Activated CD4-positive, alpha-beta memory T cell treated with anti-CD3 and anti-CD28 coated beads, Interleukin-2, amount 10 ng/mL, durations not matched to agents 7 days and 5 days (primary cell): Measurements from ENCODE around the gene ZSCAN10. TPM values are rescaled to one million over a fixed set of nuclear protein-coding genes. Genes with fewer than 3 reads are reported as not detected.

Experiments used
- CTCF ChIA-PET: fragments of 350-600 bp; sonication (Branson Sonifier 250); formaldehyde crosslinking; loops from one replicate; lab custom pipeline; 2021; ENCODE audit warnings: antibody characterized with exemption, inconsistent platforms; lab: Charles Lee
- POLR2A ChIA-PET: fragments of 350-600 bp; sonication (Branson Sonifier 250); formaldehyde crosslinking; loops from one replicate; lab custom pipeline; 2021; ENCODE audit warnings: antibody characterized with exemption; lab: Charles Lee
- DNase-seq: peaks from one replicate; pipeline ENCODE4 v3.0.0-alpha.2; 2020
- H3K27ac Mint-ChIP-seq: one replicate; pipeline ENCODE4 v1.8.0; 2021; ENCODE audit warnings: mild to moderate bottlenecking, mixed read lengths
- H3K27me3 Mint-ChIP-seq: one replicate; pipeline ENCODE4 v1.8.0; 2021; ENCODE audit warnings: mixed read lengths
- H3K36me3 Mint-ChIP-seq: one replicate; pipeline ENCODE4 v1.8.0; 2021; ENCODE audit warnings: low read depth, mixed read lengths
- H3K4me1 Mint-ChIP-seq: one replicate; pipeline ENCODE4 v1.8.0; 2021; ENCODE audit warnings: mixed read lengths
- H3K4me3 Mint-ChIP-seq: one replicate; pipeline ENCODE4 v1.8.0; 2021; ENCODE audit warnings: mild to moderate bottlenecking, mixed read lengths
- H3K9me3 Mint-ChIP-seq: one replicate; pipeline ENCODE4 v1.8.0; 2021; ENCODE audit warnings: mixed read lengths
- total RNA-seq, 2 experiments: library from RNA; stranded (reverse); gene quantifications; one replicate each; pipeline ENCODE4 v1.2.3, GENCODE V29; 2021

ZSCAN10 gene
- total RNA-seq, 2 experiments from 2014 or later = 0.15 TPM; not detected in 1

GRCh38 chr16:3065742-3066439 is 33.2 kb downstream of the ZSCAN10 start:
- peaks cover 68% of the 10 kb centered on the region for H3K4me1 Mint-ChIP-seq
- H3K36me3 Mint-ChIP-seq = peaks cover 64% of the 10 kb centered on the region
- H3K4me3 Mint-ChIP-seq = peak overlapping the region; percentile 100
- ChIA-PET CTCF (interaction anchor here (0.6 to 4.7 kb wide), 8 partner anchors 9 to 63 kb away, joined by 3 to 44 read pairs (median 4); partner anchors contain the start of genes HCFC1R1 and THOC6), POLR2A (interaction anchor here (0.8 to 8.3 kb wide), 21 partner anchors 8 to 92 kb away, joined by 3 to 187 read pairs (median 5); partner anchors contain the start of genes HCFC1R1, MMP25, PKMYT1 and TNFRSF12A)
- peak overlapping the region; percentile 99 for H3K27ac Mint-ChIP-seq
- DNase-seq = no peak
- H3K9me3 Mint-ChIP-seq = no peaks in the 10 kb centered on the region
- H3K27me3 Mint-ChIP-seq = no peaks in the 10 kb centered on the region

DNA sequence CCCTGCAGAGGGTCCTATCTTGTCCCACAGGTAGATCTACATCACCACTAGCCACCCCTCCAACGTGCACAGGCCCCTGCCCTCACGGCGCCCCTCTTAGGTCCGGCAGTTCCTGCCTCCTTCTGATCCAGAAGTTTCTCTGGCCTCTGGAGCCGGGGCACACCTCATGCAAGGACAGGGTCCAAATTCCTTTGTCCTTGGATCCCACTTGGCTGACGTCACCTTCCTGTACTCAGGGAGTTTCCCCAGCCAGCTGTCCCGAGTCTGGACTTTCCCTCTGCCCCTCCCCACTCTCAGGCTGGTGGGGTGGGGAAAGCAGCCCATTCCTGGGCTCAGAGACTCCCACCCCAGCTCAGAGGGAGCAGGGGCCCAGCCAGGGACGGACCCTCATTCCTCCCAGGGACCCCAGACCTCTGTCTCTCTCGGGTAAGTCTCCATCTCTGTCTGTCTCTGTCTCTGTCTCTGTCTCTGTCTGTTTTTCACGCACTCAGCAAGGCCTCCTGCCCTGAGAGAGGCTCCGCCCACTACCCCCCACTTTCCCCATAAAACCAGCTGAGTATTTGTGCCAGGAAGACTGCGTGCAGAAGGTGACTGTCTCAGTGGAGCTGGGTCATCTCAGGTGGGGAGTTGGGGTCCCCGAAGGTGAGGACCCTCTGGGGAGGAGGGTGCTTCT is 33.9 kb downstream of the ZSCAN10 start, which contains the start of gene IL32:
TSS of gene IL32 (plus strand) at position 572 of the 673 bp plus-strand sequence. CDS start 172 bp downstream, outside the sequence.
- Mint-ChIP-seq H3K9me3 (no peaks in the 10 kb centered on the region), H3K27ac (peak within 1 kb of the TSS; percentile 99), H3K4me1 (peaks cover 68% of the 10 kb centered on the region), H3K36me3 (peaks cover 66% of the 10 kb centered on the region), H3K27me3 (no peaks in the 10 kb centered on the region), H3K4me3 (peak within 1 kb of the TSS; percentile 100)
- DNase-seq = peak; percentile 80
- ChIA-PET POLR2A (interaction anchor here (0.6 to 8.3 kb wide), 24 partner anchors 8 to 93 kb away, joined by 3 to 187 read pairs (median 5); partner anchors contain the start of genes HCFC1R1, MMP25, PKMYT1 and TNFRSF12A), CTCF (interaction anchor here (0.6 to 4.7 kb wide), 9 partner anchors 9 to 69 kb away, joined by 3 to 44 read pairs (median 4); partner anchors contain the start of genes HCFC1R1, THOC6 and ZNF213)

GRCh38 chr16:3063625-3064386 is 35.3 kb downstream of the ZSCAN10 start:
- CTCF ChIA-PET = interaction anchor here (0.8 to 4.7 kb wide), 8 partner anchors 13 to 70 kb away, joined by 3 to 44 read pairs (median 4); partner anchors contain the start of gene ZNF213
- POLR2A ChIA-PET = interaction anchor here (0.9 to 8.3 kb wide), 13 partner anchors 12 to 101 kb away, joined by 3 to 187 read pairs (median 8); partner anchors contain the start of genes MMP25, PKMYT1 and ZNF213
- DNase-seq = no peak

DNA sequence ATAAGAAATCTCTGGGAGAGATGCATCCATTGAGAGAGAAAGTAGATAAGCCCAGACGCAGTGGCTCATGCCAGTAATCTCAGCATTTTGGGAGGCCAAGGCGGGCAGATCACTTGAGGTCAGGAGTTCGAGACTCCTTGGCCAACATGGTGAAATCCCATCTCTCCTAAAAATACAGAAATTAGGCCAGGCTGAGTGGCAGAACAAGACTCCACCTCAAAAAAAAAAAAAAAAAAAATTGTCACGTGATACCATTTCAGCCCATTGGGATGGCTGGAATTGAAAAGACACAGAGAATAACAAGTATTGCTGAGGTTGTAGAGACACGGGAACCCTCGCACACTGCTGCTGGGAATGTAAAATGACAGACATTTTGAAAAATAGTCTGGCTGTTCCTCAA is 36.5 kb downstream of the ZSCAN10 start:
- no peaks in the 10 kb centered on the region for H3K9me3 Mint-ChIP-seq
- peaks cover 57% of the 10 kb centered on the region for H3K4me1 Mint-ChIP-seq
- no peak overlapping the region for H3K27ac Mint-ChIP-seq
- ChIA-PET CTCF (interaction anchor here (1.3 to 4.7 kb wide), 2 partner anchors 30 to 67 kb away, joined by 4 to 44 read pairs; no protein-coding TSS in a partner anchor), POLR2A (interaction anchor here (1.1 to 8.3 kb wide), 6 partner anchors 8 to 72 kb away, joined by 3 to 187 read pairs (median 36); partner anchors contain the start of genes MMP25 and ZNF213)
- no peak overlapping the region for H3K4me3 Mint-ChIP-seq
- DNase-seq = no peak
- H3K36me3 Mint-ChIP-seq = peaks cover 58% of the 10 kb centered on the region
- H3K27me3 Mint-ChIP-seq = no peaks in the 10 kb centered on the region

More at GRCh38 chr16:3063625-3064386, 35.3 kb downstream of the ZSCAN10 start:
- peaks cover 63% of the 10 kb centered on the region for H3K36me3 Mint-ChIP-seq
- peak overlapping the region; percentile 99 for H3K27ac Mint-ChIP-seq
- no peaks in the 10 kb centered on the region for H3K9me3 Mint-ChIP-seq
- H3K4me3 Mint-ChIP-seq = peak overlapping the region; percentile 45
- H3K4me1 Mint-ChIP-seq = peaks cover 63% of the 10 kb centered on the region
- H3K27me3 Mint-ChIP-seq = no peaks in the 10 kb centered on the region

DNA sequence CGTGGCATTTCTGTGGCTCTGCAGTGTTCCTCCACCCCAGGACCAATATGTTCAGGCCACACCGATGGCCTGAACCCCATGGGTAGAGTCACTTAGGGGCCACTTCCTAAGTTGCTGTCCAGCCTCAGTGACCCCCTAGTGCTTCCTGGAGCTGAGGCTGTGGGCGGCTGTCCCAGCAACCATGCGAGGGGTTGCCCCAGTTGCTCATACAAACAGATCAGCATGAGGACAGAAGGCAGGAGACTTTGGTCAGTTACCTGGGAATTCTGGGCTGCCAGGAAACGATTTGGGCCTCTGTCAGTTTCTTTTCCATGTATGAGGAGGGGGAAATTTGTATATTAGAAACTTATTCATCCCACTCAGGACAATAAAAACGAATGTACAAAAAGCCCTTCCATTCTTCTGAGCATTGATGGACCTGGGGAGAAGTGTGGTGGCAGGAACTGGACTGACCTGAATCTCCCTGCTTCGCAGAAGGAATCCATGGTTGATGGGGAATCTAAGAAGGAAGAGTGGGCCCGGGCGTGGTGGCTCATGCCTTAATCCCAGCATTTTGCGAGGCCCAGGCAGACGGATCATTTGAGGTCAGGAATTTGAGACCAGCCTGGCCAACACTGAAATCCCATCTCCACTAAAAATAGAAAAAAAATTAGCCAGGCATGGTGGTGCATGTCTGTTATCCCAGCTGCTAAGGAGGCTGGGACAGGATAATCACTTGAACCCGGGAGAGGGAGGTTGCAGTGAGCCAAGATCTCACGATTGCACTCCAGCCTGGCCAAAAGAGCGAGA is 38.6 kb downstream of the ZSCAN10 start:
- Mint-ChIP-seq H3K4me1 (peaks cover 75% of the 10 kb centered on the region), H3K4me3 (peak overlapping the region; percentile 79), H3K27ac (peak overlapping the region; percentile 86), H3K36me3 (peaks cover 55% of the 10 kb centered on the region), H3K9me3 (no peaks in the 10 kb centered on the region), H3K27me3 (no peaks in the 10 kb centered on the region)
- ChIA-PET POLR2A (interaction anchor here (1.0 to 6.1 kb wide), 6 partner anchors 9 to 74 kb away, joined by 3 to 96 read pairs (median 18); partner anchors contain the start of gene ZNF213), CTCF (interaction anchor here (1.1 to 6.3 kb wide), 13 partner anchors 13 to 109 kb away, joined by 3 to 177 read pairs (median 16); partner anchors contain the start of gene ZNF213)
- DNase-seq = no peak

DNA sequence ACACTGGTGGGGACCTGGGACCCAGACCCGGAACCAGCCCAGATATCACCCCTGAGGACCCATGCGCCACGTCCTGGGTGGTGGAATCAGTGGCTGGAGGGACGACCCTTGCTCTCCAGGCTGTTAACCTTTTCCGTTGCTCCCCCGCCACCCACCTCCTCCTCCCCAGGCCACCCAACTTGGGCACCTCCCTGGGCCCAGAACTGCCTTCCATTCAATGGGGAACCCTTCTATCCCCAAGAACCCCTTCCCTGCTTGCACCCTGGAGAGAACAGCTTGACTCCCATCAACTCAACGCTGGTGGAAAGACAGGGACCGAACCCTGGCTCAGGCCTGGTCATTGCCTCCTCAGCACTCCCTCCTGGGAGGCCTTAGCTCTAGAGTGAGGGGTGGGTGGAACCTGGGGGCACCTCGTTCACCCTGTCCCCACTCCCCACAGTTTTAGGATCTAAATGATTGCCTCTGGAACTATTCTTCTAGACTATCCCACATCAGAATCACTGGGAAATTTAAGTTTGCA is 39.3 kb downstream of the ZSCAN10 start:
- Mint-ChIP-seq H3K4me3 (peak overlapping the region; percentile 79), H3K27ac (peak overlapping the region; percentile 86), H3K27me3 (no peaks in the 10 kb centered on the region), H3K4me1 (peaks cover 75% of the 10 kb centered on the region), H3K36me3 (peaks cover 58% of the 10 kb centered on the region), H3K9me3 (no peaks in the 10 kb centered on the region)
- POLR2A ChIA-PET = interaction anchor here (0.7 to 6.1 kb wide), 10 partner anchors 10 to 75 kb away, joined by 3 to 96 read pairs (median 13); partner anchors contain the start of genes ZNF213 and ZSCAN10
- DNase-seq = no peak
- CTCF ChIA-PET = interaction anchor here (0.6 to 6.3 kb wide), 17 partner anchors 12 to 139 kb away, joined by 3 to 177 read pairs (median 7); partner anchors contain the start of gene ZNF213

- no peaks in the 10 kb centered on the region for H3K27me3 Mint-ChIP-seq
- peak overlapping the region; percentile 79 for H3K4me3 Mint-ChIP-seq
- ChIA-PET POLR2A (interaction anchor here (0.6 to 6.1 kb wide), 26 partner anchors 7 to 99 kb away, joined by 3 to 96 read pairs (median 6); partner anchors contain the start of genes MMP25, TNFRSF12A, ZNF213 and ZSCAN10), CTCF (interaction anchor here (0.6 to 6.3 kb wide), 31 partner anchors 8 to 138 kb away, joined by 3 to 177 read pairs (median 5); partner anchors contain the start of genes HCFC1R1, MMP25, THOC6 and ZNF213)
- DNase-seq = peak; percentile 90
- peaks cover 74% of the 10 kb centered on the region for H3K4me1 Mint-ChIP-seq
- H3K36me3 Mint-ChIP-seq = peaks cover 59% of the 10 kb centered on the region
- H3K27ac Mint-ChIP-seq = peak overlapping the region; percentile 95
- H3K9me3 Mint-ChIP-seq = no peaks in the 10 kb centered on the region
These were observed 39.9 kb downstream of the ZSCAN10 start for GRCh38 chr16:3059041-3059722.

- Mint-ChIP-seq H3K4me3 (peak overlapping the region; percentile 79), H3K36me3 (peaks cover 66% of the 10 kb centered on the region), H3K4me1 (peaks cover 75% of the 10 kb centered on the region), H3K27me3 (no peaks in the 10 kb centered on the region), H3K9me3 (no peaks in the 10 kb centered on the region), H3K27ac (peak overlapping the region; percentile 96)
- POLR2A ChIA-PET = interaction anchor here (0.6 to 6.1 kb wide), 25 partner anchors 8 to 100 kb away, joined by 3 to 96 read pairs (median 6); partner anchors contain the start of genes MMP25, TNFRSF12A, ZNF213 and ZSCAN10
- DNase-seq = peak; percentile 68
- CTCF ChIA-PET = interaction anchor here (0.6 to 6.3 kb wide), 34 partner anchors 9 to 172 kb away, joined by 3 to 177 read pairs (median 5); partner anchors contain the start of genes HCFC1R1, MMP25, THOC6 and ZNF213
These were observed 40.7 kb downstream of the ZSCAN10 start for GRCh38 chr16:3058139-3059030.
